SK-N-SH (cell line): ENCODE data around the gene RPS3A. TPM values are rescaled to one million over a fixed set of nuclear protein-coding genes. Genes with fewer than 3 reads are reported as not detected.

Experiments used
- CTCF ChIA-PET: fragments of 300-600, 350-600 bp; formaldehyde crosslinking; extraction: SDS; loops from one replicate; lab custom pipeline; 2021; lab: Yijun Ruan, JAX
- POLR2A ChIA-PET: fragments of 350-600 bp; sonication (Branson Sonifier 250); formaldehyde crosslinking; extraction: SDS; loops from one replicate; lab custom pipeline; 2020; ENCODE audit warnings: antibody characterized with exemption, inconsistent platforms; lab: Yijun Ruan, JAX
- DNase-seq: peaks from one replicate; pipeline ENCODE4 v3.0.0; 2012
- H2AFZ ChIP-seq: fragments of 200-600 bp; sonication (generic); 2 replicates; pipeline ENCODE4 v1.8.1; 2016; ENCODE audit warnings: antibody characterized with exemption, mild to moderate bottlenecking, low read depth
- H3F3A ChIP-seq: fragments of 200-600 bp; sonication (generic); replicated peaks from 2 replicates; pipeline ENCODE3; 2016; ENCODE audit warnings: antibody characterized with exemption, mild to moderate bottlenecking; ENCODE audit not compliant: insufficient read depth
- H3K27ac ChIP-seq, 2 experiments: fragments of 200-500 bp in 1 of 2; fragments of 200-600 bp in 1 of 2; sonication (Bioruptor generic) in 1 of 2; sonication (generic), shearing (Covaris generic) in 1 of 2; 2 replicates each; pipeline versions ENCODE4 v1.5.1 to v1.6.1; 2014 to 2016; ENCODE audit warnings: low read depth in 2 of 2, inconsistent platforms in 1 of 2, low read length in 1 of 2, mild to moderate bottlenecking in 1 of 2, mixed read lengths in 1 of 2
- H3K27me3 ChIP-seq: fragments of 200-600 bp; sonication (generic), shearing (Covaris generic); 2 replicates; pipeline ENCODE4 v1.6.1; 2016; ENCODE audit warnings: mixed run types; ENCODE audit not compliant: insufficient read depth
- H3K36me3 ChIP-seq, 2 experiments: fragments of 200-500 bp in 1 of 2; fragments of 200-600 bp in 1 of 2; sonication (Bioruptor generic) in 1 of 2; sonication (generic) in 1 of 2; replicated peaks in 1 of 2; 2 replicates each; pipeline versions ENCODE3 to v1.5.1; 2014 to 2016; ENCODE audit warnings: low read length in 1 of 2, mild to moderate bottlenecking in 1 of 2; ENCODE audit not compliant: insufficient read depth in 2 of 2, control insufficient read depth in 1 of 2
- H3K4me1 ChIP-seq, 2 experiments: fragments of 200-500 bp in 1 of 2; fragments of 200-600 bp in 1 of 2; sonication (Bioruptor generic) in 1 of 2; sonication (generic), shearing (Covaris generic) in 1 of 2; 2 replicates each; pipeline versions ENCODE4 v1.5.1 to v1.6.1; 2014 to 2016; ENCODE audit warnings: low read depth in 1 of 2, low read length in 1 of 2, mixed run types in 1 of 2; ENCODE audit not compliant: insufficient read depth in 2 of 2, control insufficient read depth in 1 of 2
- H3K4me2 ChIP-seq: fragments of 200-600 bp; sonication (generic), shearing (Covaris generic); 2 replicates; pipeline ENCODE4 v1.6.1; 2017; ENCODE audit warnings: mixed run types
- H3K4me3 ChIP-seq, 2 experiments: fragments of 200-500 bp in 1 of 2; fragments of 200-600 bp in 1 of 2; sonication (Bioruptor generic) in 1 of 2; sonication (generic), shearing (Covaris generic) in 1 of 2; 2 replicates each; pipeline versions ENCODE4 v1.5.1 to v1.8.1; 2014 to 2016; ENCODE audit warnings: low read depth in 2 of 2, inconsistent platforms in 1 of 2, low read length in 1 of 2, mild to moderate bottlenecking in 1 of 2, mixed read lengths in 1 of 2, moderate library complexity in 1 of 2
- H3K79me2 ChIP-seq: fragments of 200-600 bp; sonication (generic); 2 replicates; pipeline ENCODE4 v1.8.1; 2017; ENCODE audit warnings: mild to moderate bottlenecking; ENCODE audit not compliant: insufficient read depth
- H3K9ac ChIP-seq: fragments of 200-600 bp; sonication (generic); 2 replicates; pipeline ENCODE4 v1.6.1; 2017; ENCODE audit warnings: mixed run types
- H3K9me2 ChIP-seq: fragments of 200-600 bp; sonication (generic); 2 replicates; pipeline ENCODE4 v1.6.1; 2017; ENCODE audit warnings: mixed run types
- H3K9me3 ChIP-seq: fragments of 200-600 bp; sonication (generic); 2 replicates; pipeline ENCODE4 v1.6.1; 2017; ENCODE audit warnings: mixed run types, mild to moderate bottlenecking, moderate library complexity
- H4K20me1 ChIP-seq: fragments of 200-600 bp; sonication (generic); 2 replicates; pipeline ENCODE4 v1.6.1; 2017; ENCODE audit warnings: mild to moderate bottlenecking, mixed run types; ENCODE audit not compliant: insufficient read depth
- CHD2 ChIP-seq: fragments of 150-350 bp; IDR thresholded peaks from 2 replicates; pipeline ENCODE4 v1.6.1; 2018; ENCODE audit warnings: low read length; ENCODE audit not compliant: partially characterized antibody
- CTCF ChIP-seq: fragments of 200-600 bp; sonication (generic); IDR thresholded peaks from 2 replicates; pipeline ENCODE4 v1.6.1; 2017; ENCODE audit warnings: antibody characterized with exemption, mild to moderate bottlenecking, moderate library complexity
- EP300 ChIP-seq, 2 experiments: IDR thresholded peaks; 2 replicates each; pipeline versions ENCODE4 v1.4.0 to v1.6.1; 2012; ENCODE audit warnings: borderline replicate concordance in 1 of 2, low read depth in 1 of 2, low read length in 1 of 2
- EZH2phosphoT487 ChIP-seq: fragments of 200-600 bp; sonication (generic); IDR thresholded peaks from 2 replicates; pipeline ENCODE4 v1.6.1; 2017; ENCODE audit warnings: low read depth, mixed run types, mild to moderate bottlenecking, antibody characterized with exemption, moderate library complexity, borderline replicate concordance
- FOSL2 ChIP-seq: IDR thresholded peaks from 2 replicates; pipeline ENCODE4 v1.4.0; 2012; ENCODE audit warnings: low read depth, mild to moderate bottlenecking, moderate library complexity, borderline replicate concordance
- GATA2 ChIP-seq: sonication (generic); formaldehyde crosslinking; IDR thresholded peaks from 2 replicates; pipeline ENCODE4 v1.5.0; 2020; ENCODE audit warnings: mild to moderate bottlenecking, missing genetic modification reagents
- JUND ChIP-seq: IDR thresholded peaks from 2 replicates; pipeline ENCODE4 v1.4.0; 2012
- MEF2A ChIP-seq: IDR thresholded peaks from 2 replicates; pipeline ENCODE4 v1.4.0; 2012; ENCODE audit warnings: low read depth, borderline replicate concordance
- MXI1 ChIP-seq: IDR thresholded peaks from 2 replicates; pipeline ENCODE4 v1.6.1; 2012; ENCODE audit warnings: mild to moderate bottlenecking, low read depth, low read length, improper control_type of control experiment
- NFIC ChIP-seq: IDR thresholded peaks from 2 replicates; pipeline ENCODE4 v1.4.0; 2012; ENCODE audit warnings: borderline replicate concordance
- NRF1 ChIP-seq: IDR thresholded peaks from 2 replicates; pipeline ENCODE4 v1.6.1; 2012; ENCODE audit warnings: low read depth, mild to moderate bottlenecking, low read length
- RAD21 ChIP-seq: IDR thresholded peaks from 2 replicates; pipeline ENCODE4 v1.6.1; 2012; ENCODE audit warnings: mild to moderate bottlenecking, low read length
- RFX5 ChIP-seq: IDR thresholded peaks from 2 replicates; pipeline ENCODE4 v1.6.1; 2012; ENCODE audit warnings: mild to moderate bottlenecking, improper control_type of control experiment, low read length
- SIN3A ChIP-seq: IDR thresholded peaks from 2 replicates; pipeline ENCODE4 v1.6.1; 2012; ENCODE audit warnings: low read depth, mild to moderate bottlenecking, low read length, moderate library complexity, borderline replicate concordance
- TAF1 ChIP-seq: IDR thresholded peaks from 2 replicates; pipeline ENCODE4 v1.6.1; 2012; ENCODE audit warnings: low read depth, mild to moderate bottlenecking, low read length, moderate library complexity, borderline replicate concordance
- TCF12 ChIP-seq: IDR thresholded peaks from 2 replicates; pipeline ENCODE4 v1.4.0; 2012
- WGBS: methylation state at CpG from one replicate; pipeline ENCODE4 v1.1.6; 2017; ENCODE audit warnings: low lambda C conversion rate; 5-methylcytosine and 5-hydroxymethylcytosine counted together
- polyA plus RNA-seq, 3 experiments: library from polyadenylated mRNA; depleted of rRNA; stranded (reverse); fragments of >200 nt; gene quantifications; 2 replicates each; pipeline ENCODE4 v1.2.3, GENCODE V29; 2012
- TF ChIP-seq, protein P1 (sequence below): IDR thresholded peaks from 2 replicates; pipeline ENCODE4 v1.4.0; 2012; ENCODE audit warnings: low read depth, borderline replicate concordance
- TF ChIP-seq, protein P2 (sequence below): IDR thresholded peaks from 2 replicates; pipeline ENCODE4 v1.4.0; 2012; ENCODE audit warnings: low read depth, borderline replicate concordance

The RPS3A gene
- polyA plus RNA-seq, 1 of the 3 experiments (the other 2 are of a cell fraction), result 2,161 TPM

- TF ChIP-seq MXI1 (no peak), SIN3A (no peak), RAD21 (no peak)
Observed at GRCh38 chr4:151092488-151092887, 6.9 kb upstream of the RPS3A start (continued).

DNA sequence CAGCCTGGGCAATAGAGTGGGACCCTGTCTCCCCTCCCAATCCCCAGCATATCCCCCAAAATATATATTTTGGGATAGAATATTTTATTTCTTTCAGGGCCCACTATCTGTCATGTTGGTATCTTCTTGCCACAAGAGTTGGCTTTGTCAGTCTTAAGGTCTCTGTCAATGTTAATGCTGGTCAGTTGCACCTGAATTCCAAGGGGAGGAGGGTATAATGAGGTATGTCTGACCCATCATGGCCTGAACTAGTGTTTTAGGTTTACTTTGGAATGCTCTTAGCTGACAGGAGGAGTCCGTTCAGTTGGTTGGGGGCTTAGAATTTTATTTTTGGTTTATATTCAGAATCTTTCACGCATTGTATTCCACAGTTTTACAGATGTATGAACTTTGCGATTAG, 6.2 kb upstream of the RPS3A start:
- ChIA-PET POLR2A (no interaction called here), CTCF (no interaction called here)
- no peaks in the 10 kb centered on the region for H3K36me3 ChIP-seq
- no peaks in the 10 kb centered on the region for H3F3A ChIP-seq
- no peaks in the 10 kb centered on the region for H3K79me2 ChIP-seq
- H3K27ac ChIP-seq, result no peak overlapping the region
- TF ChIP-seq, protein P1, sequence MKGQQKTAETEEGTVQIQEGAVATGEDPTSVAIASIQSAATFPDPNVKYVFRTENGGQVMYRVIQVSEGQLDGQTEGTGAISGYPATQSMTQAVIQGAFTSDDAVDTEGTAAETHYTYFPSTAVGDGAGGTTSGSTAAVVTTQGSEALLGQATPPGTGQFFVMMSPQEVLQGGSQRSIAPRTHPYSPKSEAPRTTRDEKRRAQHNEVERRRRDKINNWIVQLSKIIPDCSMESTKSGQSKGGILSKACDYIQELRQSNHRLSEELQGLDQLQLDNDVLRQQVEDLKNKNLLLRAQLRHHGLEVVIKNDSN, result no peak
- TF ChIP-seq RFX5, result no peak
- no peak for TF ChIP-seq TCF12
- TF ChIP-seq MEF2A, result no peak
- no peak for TF ChIP-seq EP300 (IDR thresholded peaks at IDR 0.05; ENCODE audit: borderline replicate concordance in 1 of 2, low read depth in 1 of 2, low read length in 1 of 2)
- no peak for TF ChIP-seq GATA2
- TF ChIP-seq RAD21, result no peak
- TF ChIP-seq CTCF, result no peak
- TF ChIP-seq MXI1, result no peak
- no peak for TF ChIP-seq CHD2
- no peak for TF ChIP-seq JUND
- TF ChIP-seq EZH2phosphoT487, result no peak
- TF ChIP-seq FOSL2, result no peak
- TF ChIP-seq TAF1, result no peak
- no peak for TF ChIP-seq NRF1
- TF ChIP-seq NFIC, result no peak
- TF ChIP-seq, protein P2, sequence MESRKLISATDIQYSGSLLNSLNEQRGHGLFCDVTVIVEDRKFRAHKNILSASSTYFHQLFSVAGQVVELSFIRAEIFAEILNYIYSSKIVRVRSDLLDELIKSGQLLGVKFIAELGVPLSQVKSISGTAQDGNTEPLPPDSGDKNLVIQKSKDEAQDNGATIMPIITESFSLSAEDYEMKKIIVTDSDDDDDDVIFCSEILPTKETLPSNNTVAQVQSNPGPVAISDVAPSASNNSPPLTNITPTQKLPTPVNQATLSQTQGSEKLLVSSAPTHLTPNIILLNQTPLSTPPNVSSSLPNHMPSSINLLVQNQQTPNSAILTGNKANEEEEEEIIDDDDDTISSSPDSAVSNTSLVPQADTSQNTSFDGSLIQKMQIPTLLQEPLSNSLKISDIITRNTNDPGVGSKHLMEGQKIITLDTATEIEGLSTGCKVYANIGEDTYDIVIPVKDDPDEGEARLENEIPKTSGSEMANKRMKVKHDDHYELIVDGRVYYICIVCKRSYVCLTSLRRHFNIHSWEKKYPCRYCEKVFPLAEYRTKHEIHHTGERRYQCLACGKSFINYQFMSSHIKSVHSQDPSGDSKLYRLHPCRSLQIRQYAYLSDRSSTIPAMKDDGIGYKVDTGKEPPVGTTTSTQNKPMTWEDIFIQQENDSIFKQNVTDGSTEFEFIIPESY, result no peak
- WGBS, result 56% methylated on average over 3 of the region's 3 CpGs
- H3K4me1 ChIP-seq, result no peaks in the 10 kb centered on the region
- H3K9me2 ChIP-seq, result no peaks in the 10 kb centered on the region
- no peak for DNase-seq
- H3K9ac ChIP-seq, result no peak overlapping the region
- no peaks in the 10 kb centered on the region for H3K9me3 ChIP-seq
- no peaks in the 10 kb centered on the region for H4K20me1 ChIP-seq
- no peak overlapping the region for H2AFZ ChIP-seq
- no peak overlapping the region for H3K4me3 ChIP-seq
- no peak overlapping the region for H3K4me2 ChIP-seq
- H3K27me3 ChIP-seq, result no peaks in the 10 kb centered on the region
